CD4-positive, alpha-beta T cell treated with Interleukin-6 for 4 hours (primary cell): ENCODE data around the gene HSD17B8.
A peak's percentile ranks its signal among the peaks of the same experiment; 100 is the strongest.

Source experiments
- DNase-seq: peaks from one replicate; pipeline ENCODE4 v3.0.0-alpha.2; 2020; ENCODE audit warnings: mixed read lengths

Gene HSD17B8

GRCh38 chr6:33248932-33249731 lies 44.7 kb downstream of the HSD17B8 start:
- peak; percentile 98 for DNase-seq

DNA sequence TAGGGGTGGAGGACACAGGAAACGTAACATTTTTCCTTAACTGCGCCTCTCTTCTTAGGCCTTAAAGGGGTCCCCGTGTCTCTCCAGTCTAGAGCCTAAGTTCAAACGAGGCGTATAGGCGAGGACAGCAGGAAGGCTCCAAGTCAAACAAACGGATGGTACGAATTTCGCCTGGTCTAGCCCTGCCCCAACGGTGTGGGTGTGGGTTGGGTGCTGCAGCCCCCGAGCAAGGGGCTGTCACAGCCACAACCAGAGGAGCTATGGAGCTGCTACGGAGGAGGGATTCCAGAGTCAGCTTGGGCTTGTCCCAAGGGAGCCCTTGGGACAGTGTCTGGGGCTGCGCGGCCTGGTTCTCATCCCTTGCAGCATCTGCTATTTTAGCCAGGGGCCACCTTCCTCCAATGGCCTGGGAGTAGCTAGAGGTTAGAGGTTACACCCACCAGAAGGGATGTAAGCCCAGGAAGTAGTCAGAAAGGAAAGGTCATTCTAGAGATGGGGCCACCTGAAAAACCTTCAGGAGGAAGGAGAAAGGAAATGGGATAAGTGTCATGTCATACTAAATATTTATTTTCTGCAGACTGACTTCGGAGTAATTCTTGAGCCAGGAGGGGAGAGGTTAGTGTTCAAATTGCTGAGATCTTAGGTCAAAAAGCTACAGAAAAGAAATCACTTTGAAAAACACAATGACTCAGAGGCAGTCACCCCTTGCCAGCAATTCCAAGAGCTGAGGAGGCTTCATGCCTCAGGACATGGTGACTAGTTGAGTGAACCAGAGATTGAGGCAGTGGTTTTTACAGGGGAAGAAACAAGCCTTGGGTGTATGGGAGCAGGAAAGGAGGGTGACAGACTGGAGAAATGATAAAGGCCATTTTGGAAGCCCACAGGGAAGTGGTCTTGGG lies 45.5 kb downstream of the HSD17B8 start:
- no peak for DNase-seq

DNA sequence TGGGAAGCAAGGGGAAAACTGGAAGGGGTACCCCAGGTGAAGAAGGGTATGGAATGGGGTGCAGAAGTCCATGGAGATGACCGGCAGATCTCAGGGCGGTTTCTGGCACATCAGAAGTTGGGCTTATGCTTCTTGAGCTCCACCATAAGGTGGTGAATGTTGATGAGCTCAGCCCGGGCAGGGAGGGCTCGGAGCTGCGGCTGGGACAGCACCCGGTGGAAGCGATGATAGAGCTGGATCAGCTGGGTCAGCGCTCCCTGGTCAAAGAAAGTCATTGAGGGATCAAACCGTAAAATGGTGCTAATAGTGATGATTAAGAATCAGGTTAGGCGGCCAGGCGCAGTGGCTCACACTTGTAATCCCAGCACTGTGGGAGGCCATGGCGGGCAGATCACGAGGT lies 46.3 kb downstream of the HSD17B8 start:
- DNase-seq = no peak

GRCh38 chr6:33251395-33252012 lies 47.0 kb downstream of the HSD17B8 start:
- DNase-seq = no peak

DNA sequence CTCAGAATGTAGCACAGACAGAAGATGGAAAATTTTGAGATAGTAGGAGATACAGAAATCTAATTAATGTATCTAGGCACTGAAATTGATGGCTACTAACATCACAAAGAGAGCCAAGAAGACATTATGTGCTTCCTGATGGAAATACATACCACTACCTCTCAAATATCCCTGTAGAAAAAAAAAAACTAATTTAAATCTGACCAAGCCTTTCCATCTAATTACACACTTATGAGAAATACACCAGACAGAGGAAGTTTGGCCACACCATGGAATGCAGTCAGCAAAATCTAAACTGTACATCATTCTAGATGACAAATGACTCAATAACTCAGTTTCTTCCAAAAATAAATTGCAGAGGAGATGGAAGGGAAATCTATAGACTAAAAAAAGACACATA lies 48.3 kb downstream of the HSD17B8 start:
- no peak for DNase-seq

DNA sequence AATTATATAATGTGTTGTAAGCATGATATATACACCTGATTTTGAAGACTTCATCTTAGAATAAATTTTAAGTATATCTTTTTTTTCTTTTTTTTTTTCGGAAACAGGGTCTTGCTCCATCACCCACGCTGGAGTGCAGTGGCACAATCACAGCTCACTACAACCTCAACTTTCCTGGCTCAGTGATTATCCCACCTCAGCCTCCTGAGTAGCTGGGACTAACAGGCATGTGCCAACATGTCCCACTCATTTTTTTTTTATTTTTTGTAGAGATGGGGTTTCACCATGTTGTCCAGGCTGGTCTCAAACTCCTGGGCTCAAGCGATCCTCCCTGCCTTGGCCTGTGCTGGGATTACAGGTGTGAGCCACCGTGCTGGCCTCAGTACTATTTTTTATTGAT lies 50.1 kb downstream of the HSD17B8 start:
- DNase-seq = no peak
